SK-N-MC (cell line): Measurements from ENCODE around the gene ALDH1L2.

Experiments
- DNase-seq: peaks from one replicate; pipeline ENCODE4 v3.0.0-alpha.2; 2011; ENCODE audit warnings: low read depth, low spot score
- H3K27ac ChIP-seq: fragments of 200-600 bp; sonication (generic); 2 replicates; pipeline ENCODE4 v1.5.1; 2016; ENCODE audit warnings: mixed run types
- H3K36me3 ChIP-seq: fragments of 200-600 bp; sonication (generic); 2 replicates; pipeline ENCODE4 v1.6.1; 2017; ENCODE audit warnings: antibody characterized with exemption, low read length, mixed read lengths; ENCODE audit not compliant: insufficient read depth
- H3K4me3 ChIP-seq: fragments of 200-600 bp; sonication (generic); 2 replicates; pipeline ENCODE4 v1.5.1; 2016
- H3K9ac ChIP-seq: fragments of 200-600 bp; sonication (generic); 2 replicates; pipeline ENCODE4 v1.8.0; 2017; ENCODE audit warnings: mixed run types, mixed read lengths; ENCODE audit not compliant: insufficient read length
- H3K9me3 ChIP-seq: fragments of 200-600 bp; sonication (generic); 2 replicates; pipeline ENCODE4 v1.6.1; 2017; ENCODE audit warnings: low read depth, mild to moderate bottlenecking, antibody characterized with exemption, low read length, moderate library complexity, mixed read lengths
- EZH2 ChIP-seq: fragments of 200-600 bp; sonication (generic); IDR thresholded peaks from one replicate; pipeline ENCODE4 v1.6.1; 2017; ENCODE audit warnings: antibody characterized with exemption
- FOXP2 ChIP-seq: optimal IDR thresholded peaks from 2 replicates; pipeline ENCODE3; 2011; ENCODE audit warnings: mild to moderate bottlenecking, moderate library complexity; ENCODE audit not compliant: insufficient read depth; ENCODE audit errors: extremely low read length, control extremely low read depth
- POLR2AphosphoS5 ChIP-seq: IDR thresholded peaks from 2 replicates; pipeline ENCODE4 v1.6.1; 2012; ENCODE audit warnings: mild to moderate bottlenecking, low read depth, low read length, borderline replicate concordance

ALDH1L2 gene

GRCh38 chr12:105014603-105015002 lies 69.7 kb downstream of the ALDH1L2 start:
- H3K4me3 ChIP-seq: no peak overlapping the region
- H3K9me3 ChIP-seq: no peaks in the 10 kb centered on the region
- no peak overlapping the region for H3K9ac ChIP-seq
- no peak overlapping the region for H3K27ac ChIP-seq
- TF ChIP-seq POLR2AphosphoS5: no peak
- TF ChIP-seq EZH2: no peak
- TF ChIP-seq FOXP2: no peak
- H3K36me3 ChIP-seq: peaks cover 55% of the 10 kb centered on the region
- DNase-seq: no peak

- no peak for TF ChIP-seq EZH2
- TF ChIP-seq POLR2AphosphoS5: peak; percentile 23; the same call in 1 of the 2 replicates
- H3K9me3 ChIP-seq: no peaks in the 10 kb centered on the region
- H3K9ac ChIP-seq: no peak overlapping the region
- no peak overlapping the region for H3K27ac ChIP-seq
- no peak overlapping the region; the same call in 1 of the 2 replicates for H3K4me3 ChIP-seq
- DNase-seq: peak; percentile 66
- H3K36me3 ChIP-seq: peaks cover 55% of the 10 kb centered on the region
Observed at GRCh38 chr12:105013892-105014291, 70.4 kb downstream of the ALDH1L2 start.

- Histone ChIP-seq H3K9ac (no peak overlapping the region), H3K9me3 (no peaks in the 10 kb centered on the region), H3K4me3 (no peak overlapping the region), H3K36me3 (peaks cover 81% of the 10 kb centered on the region), H3K27ac (no peak overlapping the region)
- TF ChIP-seq EZH2: no peak
- no peak for TF ChIP-seq FOXP2
- TF ChIP-seq POLR2AphosphoS5: no peak
- DNase-seq: no peak
Observed at GRCh38 chr12:105001476-105001875, 82.8 kb downstream of the ALDH1L2 start.

GRCh38 chr12:104999347-104999685 lies 84.9 kb downstream of the ALDH1L2 start:
- H3K27ac ChIP-seq: no peak overlapping the region
- TF ChIP-seq EZH2 (no peak), FOXP2 (no peak), POLR2AphosphoS5 (no peak)
- no peak for DNase-seq
- H3K9ac ChIP-seq: no peak overlapping the region
- H3K9me3 ChIP-seq: no peaks in the 10 kb centered on the region
- H3K36me3 ChIP-seq: peaks cover 83% of the 10 kb centered on the region
- no peak overlapping the region for H3K4me3 ChIP-seq

- Histone ChIP-seq H3K9ac (no peak overlapping the region), H3K36me3 (peaks cover 84% of the 10 kb centered on the region), H3K4me3 (no peak overlapping the region), H3K27ac (no peak overlapping the region), H3K9me3 (no peaks in the 10 kb centered on the region)
- TF ChIP-seq EZH2 (no peak), POLR2AphosphoS5 (no peak), FOXP2 (no peak)
- no peak for DNase-seq
Observed at GRCh38 chr12:104998423-104999346, 85.6 kb downstream of the ALDH1L2 start.

GRCh38 chr12:104997541-104997940 lies 86.7 kb downstream of the ALDH1L2 start:
- TF ChIP-seq FOXP2 (no peak), POLR2AphosphoS5 (no peak), EZH2 (no peak)
- H3K9me3 ChIP-seq: no peaks in the 10 kb centered on the region
- no peak for DNase-seq
- no peak overlapping the region for H3K27ac ChIP-seq
- H3K9ac ChIP-seq: no peak overlapping the region
- no peak overlapping the region for H3K4me3 ChIP-seq
- peaks cover 82% of the 10 kb centered on the region for H3K36me3 ChIP-seq

- TF ChIP-seq EZH2 (no peak), POLR2AphosphoS5 (no peak), FOXP2 (no peak)
- Histone ChIP-seq H3K9ac (no peak overlapping the region), H3K4me3 (no peak overlapping the region), H3K9me3 (no peaks in the 10 kb centered on the region), H3K36me3 (peaks cover 82% of the 10 kb centered on the region), H3K27ac (no peak overlapping the region)
- no peak for DNase-seq
Observed at GRCh38 chr12:104994336-104994735, 89.9 kb downstream of the ALDH1L2 start.

GRCh38 chr12:104991565-104992128 lies 92.6 kb downstream of the ALDH1L2 start:
- Histone ChIP-seq H3K9ac (no peak overlapping the region), H3K36me3 (peaks cover 77% of the 10 kb centered on the region), H3K9me3 (no peaks in the 10 kb centered on the region), H3K4me3 (no peak overlapping the region), H3K27ac (no peak overlapping the region)
- TF ChIP-seq EZH2: no peak
- TF ChIP-seq FOXP2: no peak
- no peak for TF ChIP-seq POLR2AphosphoS5
- no peak for DNase-seq

GRCh38 chr12:104990950-104991349 lies 93.3 kb downstream of the ALDH1L2 start:
- peaks cover 73% of the 10 kb centered on the region for H3K36me3 ChIP-seq
- DNase-seq: no peak

More at GRCh38 chr12:104990950-104991349, 93.3 kb downstream of the ALDH1L2 start:
- Histone ChIP-seq H3K9ac (no peak overlapping the region), H3K4me3 (no peak overlapping the region), H3K27ac (no peak overlapping the region), H3K9me3 (no peaks in the 10 kb centered on the region)
- TF ChIP-seq POLR2AphosphoS5 (no peak), FOXP2 (no peak), EZH2 (no peak)
